G401 (cell line): ENCODE data around the gene RBM5. TPM values are rescaled to one million over a fixed set of nuclear protein-coding genes. Genes with fewer than 3 reads are reported as not detected.

Experiments
- DNase-seq: peaks from one replicate; pipeline ENCODE4 v3.0.0-alpha.2; 2015; ENCODE audit warnings: low spot score
- in situ Hi-C: cut with HindIII; loops from 2 replicates; pipeline ENCODE4 v1.10.0; 2016; ENCODE audit warnings: low sequenced_read_pairs, mixed read lengths
- total RNA-seq: library from RNA; depleted of rRNA; stranded (reverse); fragments of >200 nt; shearing (Covaris generic); gene quantifications from 2 replicates; pipeline ENCODE4 v1.2.3, GENCODE V29; 2014

The RBM5 gene
- total RNA-seq, 1 experiment from 2014 or later = 125 TPM

DNA sequence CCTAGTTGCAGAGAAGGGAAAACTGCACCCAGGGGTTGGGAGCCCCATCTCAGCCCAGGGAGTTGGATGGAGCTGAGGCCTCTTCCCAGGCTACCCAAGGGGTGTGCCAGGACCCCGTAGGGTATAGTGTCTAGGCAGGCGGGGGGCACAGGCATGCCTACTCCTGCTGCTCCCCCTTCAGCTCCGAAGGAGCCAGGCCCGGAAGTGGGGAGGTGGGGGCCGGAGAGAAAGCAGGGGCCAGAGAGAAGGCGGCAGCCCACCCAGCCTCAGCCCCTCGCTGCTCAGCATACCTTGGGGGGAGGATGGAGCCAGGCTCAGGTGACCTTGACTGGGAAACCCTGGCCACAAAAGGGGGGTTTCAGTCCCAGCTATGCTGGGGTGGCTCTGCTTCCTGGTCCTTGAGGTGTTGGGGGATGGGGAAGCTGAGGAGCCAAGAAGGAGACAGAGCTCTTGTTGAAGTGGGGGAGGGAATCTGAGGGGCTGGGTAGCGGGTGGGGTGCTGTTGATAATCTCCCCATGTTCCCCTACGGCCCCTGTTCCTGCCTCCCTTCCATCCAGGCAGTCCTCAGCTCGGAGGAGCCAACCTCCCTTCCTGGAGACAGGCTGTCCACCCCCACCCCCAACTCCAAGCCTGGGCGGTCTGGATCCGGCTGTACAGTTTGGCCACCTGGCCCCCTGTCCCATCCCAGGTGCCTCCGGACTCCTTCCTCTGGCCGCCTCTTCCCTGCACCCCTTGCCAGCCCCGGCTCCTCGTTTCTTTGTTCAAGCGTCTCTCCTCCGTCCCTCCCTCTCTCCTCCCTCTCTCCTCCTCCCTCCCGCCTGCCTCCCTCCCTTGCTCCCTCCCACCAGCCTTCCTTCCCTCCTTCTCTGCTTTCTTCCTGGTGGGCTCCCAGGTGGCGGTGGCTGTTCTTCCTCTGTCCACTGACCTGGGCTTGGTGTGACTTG lies 68.1 kb downstream of the RBM5 start:
- DNase-seq = no peak
- in situ Hi-C loops = no loop called here

DNA sequence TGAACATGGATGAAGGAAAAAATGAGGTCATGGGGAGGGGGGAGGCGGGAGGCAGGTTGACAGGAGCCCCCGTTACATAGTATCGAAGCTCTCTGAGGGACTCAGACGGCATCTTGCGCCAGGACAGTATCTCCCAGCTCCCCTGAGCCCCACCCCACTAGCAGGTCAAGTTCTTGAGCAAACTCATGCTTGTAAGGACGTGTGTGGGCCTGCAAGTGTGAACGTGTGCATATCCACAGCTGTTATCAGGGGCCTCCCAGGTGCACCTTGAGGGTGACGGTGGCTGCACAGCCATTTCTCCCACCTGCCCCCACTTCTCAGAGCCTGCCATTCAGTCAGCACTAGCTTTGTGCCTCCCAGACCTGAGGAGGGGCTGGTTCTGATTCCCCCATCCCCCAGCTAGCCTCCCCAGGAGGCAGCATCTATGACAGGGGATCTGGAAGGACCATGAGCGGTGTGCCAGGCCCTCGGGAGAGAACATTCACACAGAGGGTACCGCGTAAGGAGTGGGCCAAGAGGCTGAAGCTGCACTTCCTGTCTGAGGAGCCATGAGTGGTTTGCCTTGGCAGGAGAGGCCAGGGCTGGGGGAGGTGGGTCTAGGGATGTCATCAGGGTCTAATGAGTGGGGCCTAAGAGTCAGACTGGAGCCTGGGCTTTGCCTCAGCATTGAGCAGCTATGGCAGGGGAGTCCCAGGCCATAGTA lies 69.3 kb downstream of the RBM5 start:
- DNase-seq = no peak
- in situ Hi-C loops = no loop called here

DNA sequence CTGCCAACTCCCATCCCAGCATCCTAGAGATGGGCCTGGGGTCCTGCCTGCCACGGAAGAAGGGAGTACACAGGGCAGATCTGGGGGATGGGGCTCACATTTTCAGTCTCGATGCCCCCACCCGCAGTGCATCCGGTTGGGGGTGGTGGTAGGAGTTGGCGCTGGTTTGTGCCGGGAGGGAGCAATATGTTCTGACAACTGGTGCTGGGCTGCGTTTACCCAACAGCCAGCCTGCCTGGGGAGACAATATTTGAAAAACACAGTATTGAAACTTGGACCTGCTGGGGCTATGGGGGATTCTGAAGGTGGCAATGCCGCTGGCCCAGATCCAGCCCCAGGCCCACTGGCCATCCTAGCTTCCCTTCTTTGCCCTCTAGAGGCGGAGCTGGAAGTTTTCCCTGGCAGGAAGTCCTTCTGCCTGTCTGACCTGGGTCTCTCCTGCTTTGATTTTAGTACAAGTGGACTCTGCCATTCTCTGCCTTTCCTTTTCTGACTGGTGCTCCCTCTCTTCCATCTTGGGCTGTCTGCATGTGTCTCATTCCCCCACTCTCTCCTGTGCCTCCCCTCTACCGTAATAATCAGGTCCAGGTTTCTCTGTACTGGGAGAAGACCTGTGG lies 69.9 kb downstream of the RBM5 start:
- in situ Hi-C loops = no loop called here
- no peak for DNase-seq

DNA sequence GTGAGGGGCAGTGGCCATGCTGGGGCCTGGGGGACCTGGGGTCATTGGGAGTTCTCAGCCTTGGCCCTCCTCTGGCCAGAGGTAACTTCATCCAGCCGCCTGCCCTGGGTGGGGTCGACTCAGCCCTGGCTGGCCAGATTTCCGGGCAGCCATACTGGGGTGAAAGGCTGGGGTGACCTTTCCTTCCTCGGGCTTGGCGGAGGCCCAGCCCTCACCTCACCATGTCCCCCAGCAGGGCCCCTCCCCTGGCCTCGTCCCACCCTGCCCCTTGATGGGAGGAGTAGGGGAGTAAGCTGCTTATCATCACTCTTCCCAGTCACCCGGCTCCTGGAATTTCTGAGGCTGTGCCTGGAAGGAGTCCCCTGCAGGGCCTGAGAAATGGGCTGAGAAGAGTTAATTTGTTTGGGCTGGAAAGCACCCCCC lies 71.9 kb downstream of the RBM5 start:
- in situ Hi-C loops = no loop called here

GRCh38 chr3:50161320-50161719 lies 72.6 kb downstream of the RBM5 start:
- in situ Hi-C loops = no loop called here
- no peak for DNase-seq

More for the DNA sequence above, 71.9 kb downstream of the RBM5 start:
- no peak for DNase-seq

DNA sequence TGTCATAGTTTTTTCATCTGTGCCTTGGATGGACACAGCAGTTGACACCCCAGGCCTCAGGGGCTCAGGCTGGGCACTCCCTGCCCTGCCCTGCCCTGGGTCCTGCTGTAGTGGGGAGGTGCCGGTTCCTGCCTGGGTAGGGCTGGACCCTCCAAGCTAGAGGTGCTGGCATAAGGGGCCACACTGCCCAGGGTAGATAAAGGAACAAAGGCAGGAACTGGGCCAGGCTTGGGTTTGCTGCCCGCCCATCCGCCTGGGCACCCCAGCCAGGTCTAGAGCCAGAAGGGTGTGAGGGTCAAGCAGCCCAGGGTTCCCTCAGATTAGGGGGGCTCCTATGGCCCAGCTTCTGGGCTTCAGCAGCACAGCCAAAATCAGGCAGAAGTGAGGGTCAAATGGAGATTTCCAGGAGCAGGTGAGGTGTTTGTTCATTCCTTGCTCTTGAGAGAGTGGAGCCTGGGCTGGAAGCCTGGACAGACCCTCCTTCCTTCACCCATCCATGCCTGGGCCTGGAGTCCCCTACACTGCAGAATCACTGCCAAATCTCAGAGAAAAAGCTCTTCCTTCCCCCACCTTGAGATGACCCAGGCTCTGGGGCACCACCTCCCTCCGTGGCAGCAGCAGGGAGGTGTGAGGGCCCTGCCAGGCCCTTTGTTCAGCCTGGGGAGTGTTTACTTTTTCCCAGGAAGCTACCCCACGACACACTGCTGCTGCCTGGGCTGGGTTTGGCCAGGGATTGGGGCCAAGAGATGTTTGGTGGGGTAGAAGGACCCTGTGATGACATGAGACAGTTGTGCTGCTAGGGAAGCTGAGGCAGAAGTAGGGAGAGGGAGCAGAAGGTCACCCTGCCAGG lies 73.5 kb downstream of the RBM5 start:
- DNase-seq = no peak
- in situ Hi-C loops = no loop called here

GRCh38 chr3:50163572-50164455 lies 75.1 kb downstream of the RBM5 start:
- in situ Hi-C loops = no loop called here
- DNase-seq = peak; percentile 71

DNA sequence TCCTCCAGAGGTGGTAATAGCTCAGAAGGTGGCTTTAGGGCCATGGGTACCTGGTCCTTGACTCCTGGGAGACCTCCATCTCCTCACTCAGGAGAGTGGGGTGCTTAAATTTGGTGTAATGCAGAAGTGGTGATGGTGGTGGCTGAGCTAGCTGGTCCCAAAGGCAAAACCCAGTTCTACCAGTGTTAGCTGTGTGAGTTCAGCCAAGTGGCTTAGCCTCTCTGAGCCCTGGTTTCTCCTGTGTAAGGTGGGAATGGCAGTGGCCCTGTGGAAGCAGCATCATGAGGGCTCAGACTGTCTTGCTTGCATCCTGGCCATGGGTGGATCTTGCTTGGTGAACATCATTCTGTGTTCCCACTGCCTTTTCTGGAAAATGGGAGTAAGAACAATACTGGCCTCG lies 75.8 kb downstream of the RBM5 start:
- in situ Hi-C loops = no loop called here
- no peak for DNase-seq

DNA sequence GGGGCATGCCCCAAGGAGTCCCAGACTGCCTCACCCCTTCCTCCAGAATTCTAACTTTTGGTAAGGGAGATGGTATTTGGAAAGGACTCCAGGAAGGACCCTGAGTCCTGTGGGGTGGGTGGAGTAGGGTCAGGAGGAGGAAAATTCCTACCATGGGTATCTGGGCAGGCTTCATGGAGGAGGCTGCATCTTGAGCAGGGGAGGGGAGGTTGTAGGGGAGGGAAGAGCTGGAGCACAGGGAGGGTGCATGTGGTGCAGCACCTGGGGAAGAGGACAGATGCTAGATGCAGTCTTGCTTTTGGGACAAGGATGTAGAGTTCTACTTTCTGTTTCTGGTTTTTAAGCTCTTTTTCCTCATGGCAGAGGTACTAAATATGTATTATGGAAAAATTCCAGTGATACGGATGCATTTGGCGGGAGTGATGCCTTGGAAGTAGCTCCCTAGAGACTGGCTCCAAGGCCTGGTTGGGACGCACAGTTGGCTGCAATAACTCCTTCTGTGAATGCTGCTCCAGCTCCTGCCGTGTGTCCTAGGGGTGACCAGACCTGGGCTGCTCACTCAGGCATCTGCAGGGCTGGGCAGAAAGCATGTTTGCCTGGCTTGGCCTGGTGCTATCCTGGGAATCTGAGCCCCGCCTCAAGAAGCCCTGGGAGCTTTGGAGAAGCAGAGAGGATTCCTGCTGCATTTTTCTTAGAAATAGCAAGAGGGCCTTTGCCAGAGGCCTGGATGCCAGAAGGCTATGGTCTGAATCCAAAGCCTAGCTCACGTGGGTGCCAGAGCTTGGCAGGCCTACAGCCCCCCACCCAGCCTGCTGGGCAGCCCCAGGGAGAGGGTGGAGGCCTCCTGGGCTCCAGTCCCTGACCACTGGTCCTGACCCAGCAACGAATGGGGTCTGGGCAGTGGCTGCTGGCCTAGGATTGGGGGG lies 76.5 kb downstream of the RBM5 start:
- peak; percentile 57 for DNase-seq
- in situ Hi-C loops = no loop called here

- peak; percentile 25 for DNase-seq
- in situ Hi-C loops = no loop called here
Observed at GRCh38 chr3:50165910-50166538, 77.3 kb downstream of the RBM5 start.

DNA sequence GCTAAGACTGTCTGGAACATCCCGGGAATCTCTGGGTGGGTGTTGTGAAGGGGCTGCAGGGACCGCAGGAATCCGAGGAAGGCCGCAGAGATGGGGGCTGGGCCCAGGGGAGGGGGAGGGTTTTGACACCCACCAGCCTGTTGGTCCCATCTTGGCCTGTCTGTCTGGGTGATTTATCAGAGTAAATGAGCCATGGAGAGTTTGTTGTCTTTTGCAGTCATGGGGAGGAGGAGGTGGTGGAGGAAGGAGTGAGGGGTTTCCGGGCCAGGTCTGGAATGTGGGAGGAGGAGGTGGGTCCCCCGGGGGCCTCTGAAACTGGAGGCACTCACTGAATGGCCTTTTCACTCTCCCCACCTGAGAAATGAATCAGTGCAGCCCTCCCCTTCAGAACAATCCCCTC lies 77.9 kb downstream of the RBM5 start:
- DNase-seq = no peak
- in situ Hi-C loops = no loop called here

DNA sequence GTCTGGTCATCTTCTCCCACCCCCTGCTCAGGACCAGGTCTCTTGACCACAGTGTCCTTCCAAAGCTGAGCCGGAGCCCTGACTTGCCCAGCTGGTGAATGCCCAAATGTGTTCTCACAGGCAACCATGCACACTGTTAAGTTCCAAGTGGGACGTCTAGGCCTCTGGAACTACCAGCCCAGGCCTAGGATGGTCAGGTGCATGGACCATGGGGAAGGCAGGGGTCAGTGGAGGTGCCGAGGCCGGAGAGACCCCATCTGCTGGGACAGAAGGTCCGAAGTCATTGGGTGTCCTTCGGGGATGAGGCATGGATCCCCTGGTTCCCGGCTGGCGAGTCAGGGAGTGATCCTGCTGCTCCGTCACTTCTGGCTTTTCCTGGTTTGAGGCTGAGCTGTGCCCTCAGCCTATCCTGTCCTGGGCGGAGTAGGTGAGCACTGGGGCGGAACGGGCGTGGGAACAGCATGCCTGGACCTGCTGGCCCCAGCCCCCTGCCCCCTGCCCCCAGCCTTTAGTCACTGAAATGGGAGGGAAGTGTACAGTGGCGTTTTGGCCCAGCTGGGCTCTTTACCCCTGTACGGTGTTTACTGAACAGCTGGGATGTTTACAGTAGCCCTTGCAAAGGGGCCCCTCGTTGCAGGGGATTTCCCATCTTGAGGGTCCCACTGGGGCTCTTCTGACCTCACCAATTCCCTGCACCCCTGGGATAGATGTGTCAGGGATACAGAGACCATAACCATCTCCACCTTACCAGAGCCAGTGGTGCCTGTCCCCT lies 78.5 kb downstream of the RBM5 start:
- in situ Hi-C loops = no loop called here
- no peak for DNase-seq

DNA sequence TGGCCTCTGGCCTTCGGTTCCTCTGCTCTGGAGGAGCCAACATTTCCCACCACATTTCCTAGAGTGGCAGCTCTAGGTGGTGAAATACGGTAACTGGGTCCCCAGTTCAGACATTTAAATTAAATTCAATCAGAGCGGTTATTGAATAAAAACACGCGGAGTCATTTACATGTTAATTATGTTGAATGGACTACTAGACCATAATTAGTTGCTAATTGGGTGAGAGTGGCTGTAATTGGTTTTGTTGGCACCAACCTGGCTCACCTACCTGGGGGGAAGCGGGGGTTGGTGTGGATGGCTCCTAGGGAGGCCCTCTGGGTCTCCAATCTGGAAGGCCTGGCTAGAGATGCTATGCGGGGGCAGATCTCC lies 79.1 kb downstream of the RBM5 start:
- DNase-seq = no peak

DNA sequence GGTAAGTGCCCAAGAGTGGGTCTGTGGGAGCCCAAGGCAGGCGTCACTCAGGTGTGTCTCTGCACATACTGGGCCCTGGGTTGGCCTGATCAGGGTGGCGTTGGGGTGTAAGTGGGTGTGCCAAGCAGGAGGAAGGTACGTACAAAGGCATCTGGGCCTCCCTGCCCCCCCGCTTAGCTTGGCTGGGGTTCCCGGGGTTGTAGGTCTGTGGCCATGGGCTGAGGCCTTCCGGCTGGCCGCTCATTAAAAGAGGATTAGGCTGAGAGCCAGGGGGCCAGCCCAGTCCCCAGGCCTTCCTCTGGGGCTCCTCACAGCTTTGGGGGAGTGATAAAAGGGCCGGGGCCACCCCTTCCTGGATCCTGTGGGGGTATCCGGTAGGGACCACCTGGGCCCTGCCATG lies 79.7 kb downstream of the RBM5 start:
- DNase-seq = no peak
- in situ Hi-C loops = no loop called here

More for the DNA sequence above, 79.1 kb downstream of the RBM5 start:
- in situ Hi-C loops = no loop called here
